Activated CD8-positive, alpha-beta memory T cell treated with anti-CD3 and anti-CD28 coated beads for 36 hours (primary cell): ENCODE measurements around the gene PCSK4. TPM values are rescaled to one million over a fixed set of nuclear protein-coding genes. Genes with fewer than 3 reads are reported as not detected.
"Not testable (repeated sequence)": the region's sequence is repeated elsewhere in the genome, so short reads cannot be mapped to it uniquely, and the experiment has no call there.

Source experiments
- CTCF ChIA-PET: fragments of 350-600 bp; sonication (Branson Sonifier 250); formaldehyde crosslinking; loops from one replicate; lab custom pipeline; 2021; ENCODE audit warnings: antibody characterized with exemption; lab: Charles Lee
- POLR2A ChIA-PET: fragments of 350-600 bp; sonication (Branson Sonifier 250); formaldehyde crosslinking; loops from one replicate; lab custom pipeline; 2021; ENCODE audit warnings: antibody characterized with exemption; lab: Charles Lee
- total RNA-seq, 2 experiments: library from RNA; stranded (reverse); gene quantifications; one replicate each; pipeline ENCODE4 v1.2.3, GENCODE V29; 2021

The PCSK4 gene
- total RNA-seq, 2 experiments from 2014 or later = 1.3 TPM

DNA sequence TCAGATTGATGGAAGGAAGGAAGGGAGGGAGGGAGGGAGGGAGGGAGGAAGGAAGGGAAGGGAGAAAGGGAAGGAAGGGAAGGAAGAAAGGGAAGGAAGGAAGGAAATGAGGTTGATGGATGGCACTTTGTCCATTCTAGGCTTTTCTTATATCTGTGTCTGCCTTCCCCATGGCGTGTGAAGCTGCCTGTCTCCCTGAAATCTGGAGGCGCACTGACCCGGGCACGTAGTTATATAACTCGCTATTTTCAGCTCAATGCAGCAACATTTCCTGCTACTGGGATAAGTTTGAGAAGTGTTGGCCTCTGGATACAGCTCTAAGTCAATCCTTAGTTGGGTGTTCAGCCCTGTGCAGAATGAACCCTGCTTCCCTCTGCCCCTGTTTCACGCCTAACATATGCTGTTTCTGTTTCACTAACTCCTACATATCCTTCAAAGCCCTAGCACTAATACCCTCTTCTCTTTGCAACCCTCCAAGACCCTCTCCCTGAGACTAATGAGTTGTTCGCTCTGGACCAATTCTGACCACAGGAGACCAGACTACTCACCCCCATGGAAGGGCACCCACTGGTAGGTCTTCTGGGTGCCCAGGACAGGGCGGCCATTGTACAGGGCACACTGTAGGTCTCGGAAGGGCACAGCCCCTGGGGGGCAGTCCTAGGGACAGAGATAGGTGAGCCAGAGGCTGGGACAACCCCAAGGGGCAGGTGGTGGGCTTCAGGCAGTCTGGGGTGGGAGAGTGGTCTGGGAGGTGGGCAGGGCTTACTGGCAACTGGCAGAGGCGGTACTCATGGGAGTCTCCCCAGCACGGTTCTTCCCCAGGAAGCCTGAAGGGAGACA is 19.7 kb upstream of the PCSK4 start:
- ChIA-PET CTCF (interaction anchor here (0.9 to 1.2 kb wide), 2 partner anchors 39 to 64 kb away, joined by 3 read pairs; no protein-coding TSS in a partner anchor), POLR2A (interaction anchor here (0.5 kb wide), 1 partner anchor 9 kb away, joined by 6 read pairs; no protein-coding TSS in a partner anchor)

DNA sequence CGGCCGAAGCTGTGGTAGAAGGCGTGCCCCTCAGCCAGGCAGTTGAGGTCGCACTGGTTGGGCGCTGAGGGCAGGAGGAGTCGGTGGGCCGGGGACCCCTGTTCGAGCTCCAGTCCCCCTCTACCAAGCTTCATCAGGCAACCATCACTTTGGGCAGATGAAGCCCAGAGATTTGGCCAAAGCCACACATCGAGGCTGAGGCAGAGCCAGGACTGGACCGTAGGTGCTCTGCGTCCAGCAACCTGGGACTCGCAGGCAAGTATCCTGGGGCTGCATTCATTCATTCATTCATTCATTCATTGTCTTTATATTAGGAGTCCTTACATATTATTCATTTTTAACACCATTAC is 18.3 kb upstream of the PCSK4 start:
- ChIA-PET CTCF (interaction anchor here (0.6 to 1.1 kb wide), 2 partner anchors 11 to 425 kb away, joined by 5 read pairs; no protein-coding TSS in a partner anchor), POLR2A (no interaction called here)

DNA sequence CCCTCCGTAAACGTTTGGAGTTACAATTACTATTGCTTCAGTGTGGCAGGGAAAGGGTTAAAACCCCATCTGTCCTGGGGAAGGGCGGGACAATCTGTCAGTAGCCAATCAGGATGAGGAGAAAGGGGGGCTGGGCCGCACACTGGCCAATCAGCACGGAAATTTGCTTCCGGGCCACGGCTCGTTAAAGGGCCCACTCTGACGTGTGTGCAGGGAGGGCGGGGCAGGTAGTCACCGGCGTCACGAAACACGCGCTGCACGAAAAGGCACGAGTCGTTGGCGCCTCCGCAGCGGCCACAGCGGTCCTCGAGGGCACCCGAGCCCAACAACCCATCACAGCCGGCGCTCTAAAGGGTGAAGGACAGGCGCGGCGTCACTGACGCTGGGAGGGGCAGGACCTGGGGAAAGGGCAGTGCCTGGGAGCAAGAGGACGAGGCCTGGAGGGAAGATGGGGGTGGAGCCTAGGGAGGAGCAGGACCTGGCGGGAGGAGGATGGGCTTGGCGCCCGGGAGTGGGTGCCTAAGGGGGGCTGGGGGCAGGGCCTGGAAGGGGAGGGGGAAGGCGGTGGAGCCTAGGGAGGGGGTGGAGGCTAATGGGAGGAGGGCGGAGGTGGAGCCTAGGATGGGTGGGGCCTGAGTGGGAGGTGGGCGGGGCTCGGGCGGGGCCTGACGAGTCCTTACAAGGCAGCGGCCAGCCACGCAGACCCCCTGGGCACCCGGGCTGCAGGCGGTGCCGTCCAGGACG is 17.8 kb upstream of the PCSK4 start:
- ChIA-PET CTCF (interaction anchor here (0.6 to 1.1 kb wide), 2 partner anchors 10 to 425 kb away, joined by 5 read pairs; no protein-coding TSS in a partner anchor), POLR2A (no interaction called here)

DNA sequence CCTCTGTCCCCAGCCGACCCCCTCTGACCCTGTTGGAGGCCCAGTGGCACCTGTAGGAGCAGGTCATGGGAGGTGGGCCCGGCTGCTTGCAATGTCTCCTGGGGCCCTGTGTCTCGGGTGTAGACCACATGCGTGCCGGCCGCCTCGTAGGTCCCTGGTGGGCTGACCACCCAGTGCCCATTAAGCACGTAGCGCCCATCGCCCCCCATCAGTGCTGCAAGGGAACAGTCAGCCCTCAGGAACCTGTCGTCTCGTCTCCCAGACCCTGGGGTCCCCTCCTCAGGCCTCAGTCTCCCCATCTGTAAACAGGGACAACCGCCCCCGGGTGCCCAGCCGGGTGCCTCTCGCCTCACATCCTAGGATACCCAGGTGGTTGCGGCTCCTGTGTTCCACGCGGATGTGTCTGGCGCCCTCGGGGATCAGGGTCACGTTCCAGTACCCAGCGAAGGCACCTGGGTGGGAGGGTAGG is 17.1 kb upstream of the PCSK4 start:
- ChIA-PET POLR2A (no interaction called here), CTCF (no interaction called here)

DNA sequence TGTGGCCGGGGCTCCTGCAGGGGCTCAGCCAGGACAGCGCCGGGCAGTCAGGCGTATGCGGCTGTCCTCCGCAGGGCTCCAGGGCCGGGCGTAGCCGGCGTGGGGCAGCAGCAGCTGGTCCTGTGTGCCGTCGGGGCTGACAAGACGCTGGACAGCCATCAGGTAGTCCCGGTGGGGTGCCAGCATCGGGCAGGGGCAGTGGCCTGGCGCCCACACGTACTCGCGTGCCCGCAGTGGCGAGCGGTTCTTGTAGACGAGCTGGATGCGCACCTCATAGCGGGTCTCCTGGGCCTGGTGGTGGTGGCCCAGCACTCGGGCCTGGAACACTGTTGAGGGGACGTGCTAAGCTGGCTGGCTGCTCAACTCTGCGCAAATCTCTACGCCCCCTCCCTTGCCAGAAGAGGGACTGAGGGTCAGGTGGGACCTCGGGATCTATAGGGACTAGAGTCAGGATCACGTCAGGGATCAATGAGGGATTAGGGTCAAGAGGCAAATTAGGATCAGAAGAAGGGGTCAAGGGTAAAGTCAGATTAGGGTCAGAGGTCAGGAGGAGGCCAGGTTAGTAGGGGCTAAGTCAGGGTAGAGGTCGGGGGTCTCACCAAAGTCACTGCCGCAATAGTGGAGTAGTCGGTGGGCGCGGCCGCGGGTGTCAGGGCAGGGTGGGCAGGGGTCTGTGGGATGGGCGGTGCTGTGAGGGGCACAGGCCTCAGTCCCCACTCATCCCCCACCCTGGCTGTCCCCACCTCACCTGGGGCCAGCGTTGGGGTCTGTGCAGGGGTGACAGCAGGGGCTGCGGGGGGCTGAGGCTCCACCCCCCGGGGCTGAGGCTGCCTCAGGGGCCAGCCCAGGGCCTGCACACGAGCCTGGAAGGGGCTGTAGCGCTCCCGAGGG is 16.1 kb upstream of the PCSK4 start:
- ChIA-PET POLR2A (no interaction called here), CTCF (interaction anchor here (0.6 kb wide), 1 partner anchor 61 kb away, joined by 3 read pairs; no protein-coding TSS in a partner anchor)

DNA sequence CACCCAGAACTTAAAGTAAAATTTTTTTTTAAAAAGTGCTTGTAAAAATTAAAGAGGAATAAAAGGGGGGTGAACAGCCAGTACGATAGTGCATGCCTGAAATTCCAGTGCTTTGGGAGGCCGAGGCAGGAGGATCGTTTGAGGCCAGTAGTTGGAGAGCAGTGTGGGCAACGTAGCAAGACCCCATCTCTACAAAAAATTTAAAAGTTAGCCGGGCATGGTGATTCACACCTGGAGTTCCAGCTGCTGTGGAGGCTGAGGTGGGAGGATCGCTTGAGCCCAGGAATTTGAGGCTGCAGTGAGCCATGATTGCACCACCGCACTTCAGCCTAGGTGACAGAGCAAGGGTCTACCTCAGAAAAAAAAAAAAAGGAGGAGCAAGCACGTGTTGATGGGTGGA is 14.9 kb upstream of the PCSK4 start:
- ChIA-PET CTCF (no interaction called here), POLR2A (no interaction called here)

DNA sequence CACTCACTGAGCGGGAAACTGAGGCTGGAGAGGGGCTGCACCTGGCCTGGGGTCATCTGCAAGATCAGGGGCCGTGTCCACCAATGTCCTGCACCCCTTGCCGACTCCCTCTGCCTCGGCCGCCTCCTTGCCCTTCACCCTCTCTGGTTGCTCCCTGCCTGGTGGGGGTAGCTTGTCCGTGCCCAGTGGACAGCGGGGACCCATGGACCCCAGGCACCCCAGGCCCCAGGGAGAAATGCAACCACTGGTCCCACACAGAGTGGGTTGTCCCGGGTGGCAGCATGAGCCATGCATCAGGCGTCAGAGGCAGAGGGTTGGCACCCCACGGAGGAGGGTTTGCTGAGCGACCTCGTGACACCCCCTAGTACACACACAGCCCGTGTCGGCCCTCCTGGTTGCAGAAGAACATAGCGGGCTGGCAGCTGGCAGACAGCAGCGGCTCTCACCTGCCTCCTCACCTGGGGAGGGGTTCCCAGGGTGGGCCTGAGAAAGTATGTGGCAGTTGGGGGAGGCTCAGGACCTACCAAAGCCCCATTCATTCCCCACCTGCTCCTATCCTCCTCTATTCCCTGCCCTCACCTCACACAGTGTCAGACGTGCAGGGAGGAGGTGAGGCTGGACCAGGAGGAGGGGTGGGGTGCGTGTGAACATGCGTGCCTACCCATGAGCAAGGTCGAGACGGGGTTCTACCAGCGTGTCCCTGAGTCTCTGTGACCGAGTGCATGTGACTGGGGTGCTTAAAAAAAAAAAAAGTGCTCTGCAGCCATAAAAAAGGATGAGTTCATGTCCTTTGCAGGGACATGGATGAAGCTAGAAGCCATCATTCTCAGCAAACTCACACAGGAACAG is 14.0 kb upstream of the PCSK4 start:
- POLR2A ChIA-PET = no interaction called here
- CTCF ChIA-PET = interaction anchor here (0.6 kb wide), 1 partner anchor 13 kb away, joined by 3 read pairs; no protein-coding TSS in a partner anchor

DNA sequence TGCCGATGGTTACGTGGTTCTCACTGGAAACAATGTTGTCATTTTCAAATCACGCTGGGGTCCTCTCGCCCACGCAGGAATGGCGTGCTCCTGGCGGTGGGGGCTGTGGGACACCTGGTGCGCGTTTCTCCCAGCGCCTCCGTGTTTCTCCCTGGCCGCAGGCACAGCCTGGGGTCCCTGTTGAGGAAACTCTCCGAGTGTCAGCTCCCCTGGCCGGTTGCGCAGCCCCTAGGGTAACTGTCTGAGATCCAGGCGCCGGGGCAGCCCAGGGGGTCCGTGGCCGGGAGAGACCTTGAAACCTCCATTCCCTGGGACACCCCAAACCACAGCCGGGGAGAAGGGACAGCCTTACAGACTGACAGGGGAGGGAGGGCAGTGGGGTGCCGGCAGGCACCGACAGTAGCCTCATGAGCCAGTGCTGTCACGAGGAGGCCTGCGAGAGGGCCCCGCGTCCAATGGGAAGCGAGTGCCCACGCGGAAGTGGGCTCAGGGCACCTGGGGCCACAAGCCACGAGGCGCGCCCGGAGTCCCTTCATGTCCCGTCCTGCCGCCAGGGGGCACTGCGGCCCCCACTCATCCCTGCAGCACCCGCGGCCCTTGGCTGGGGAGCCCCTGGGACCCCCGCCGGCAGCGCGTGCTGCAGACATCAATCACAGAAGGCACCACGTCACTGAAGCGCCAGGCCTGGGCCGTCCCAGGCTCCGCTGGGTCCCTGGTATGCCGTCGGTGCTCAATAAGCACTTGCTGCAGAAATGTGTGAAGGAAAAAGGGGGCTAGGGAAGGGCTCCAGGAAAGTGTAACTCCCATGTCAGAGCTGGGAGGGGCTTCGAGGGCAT is 13.2 kb upstream of the PCSK4 start:
- CTCF ChIA-PET = no interaction called here

DNA sequence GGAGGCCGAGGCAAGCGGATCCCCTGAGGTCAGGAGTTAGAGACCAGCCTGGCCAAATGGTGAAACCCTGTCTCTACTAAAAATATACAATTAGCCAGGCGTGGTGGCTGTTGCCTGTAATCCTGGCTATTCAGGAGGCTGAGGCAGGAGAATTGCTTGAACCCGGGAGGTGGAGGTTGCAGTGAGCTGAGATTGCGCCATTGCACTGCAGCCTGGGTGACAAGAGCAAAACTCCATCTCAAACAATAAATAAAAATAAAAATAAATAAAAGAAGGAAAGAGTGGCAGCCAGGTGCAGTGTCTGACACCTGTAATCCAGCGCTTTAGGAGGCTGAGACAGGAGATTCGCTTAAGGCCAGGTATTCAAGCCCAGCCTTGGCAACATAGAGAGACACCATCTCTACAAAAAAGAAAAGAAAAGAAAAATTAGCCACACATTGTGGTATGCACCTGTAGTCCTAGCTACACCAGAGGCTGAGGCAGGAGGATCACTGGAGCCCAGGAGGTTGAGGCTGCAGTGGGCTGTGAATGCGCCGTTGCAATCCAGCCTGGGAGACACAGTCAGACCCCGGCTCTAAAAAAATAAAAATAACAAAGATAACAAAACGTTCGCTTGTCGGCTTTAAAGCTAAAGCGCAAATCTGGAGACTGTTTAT is 12.4 kb upstream of the PCSK4 start:
- ChIA-PET POLR2A (no interaction called here), CTCF (interaction anchor here (1.1 kb wide), 1 partner anchor 9 kb away, joined by 3 read pairs; no protein-coding TSS in a partner anchor)

More for the DNA sequence above, 13.2 kb upstream of the PCSK4 start:
- POLR2A ChIA-PET = no interaction called here

DNA sequence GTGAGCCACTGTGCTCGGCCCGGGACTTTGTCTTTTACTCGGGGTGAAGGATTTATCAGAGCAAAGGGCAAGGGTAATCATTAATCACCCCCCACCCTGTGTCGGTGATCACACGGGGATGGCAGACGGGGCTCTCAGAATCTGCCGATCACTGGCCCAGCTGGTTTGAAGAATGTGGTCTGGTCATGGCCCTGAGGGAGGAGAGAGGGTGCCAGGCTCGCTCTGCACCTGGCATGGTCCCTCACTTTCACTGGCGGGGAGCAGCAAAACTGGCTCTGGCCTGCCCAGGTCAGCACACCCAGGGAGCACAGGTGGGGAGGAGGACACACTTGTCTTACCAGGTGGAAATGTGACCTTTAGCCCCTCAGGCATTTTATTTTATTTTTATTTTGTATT is 11.0 kb upstream of the PCSK4 start:
- POLR2A ChIA-PET = no interaction called here
- CTCF ChIA-PET = interaction anchor here (0.8 kb wide), 1 partner anchor 13 kb away, joined by 3 read pairs; no protein-coding TSS in a partner anchor

DNA sequence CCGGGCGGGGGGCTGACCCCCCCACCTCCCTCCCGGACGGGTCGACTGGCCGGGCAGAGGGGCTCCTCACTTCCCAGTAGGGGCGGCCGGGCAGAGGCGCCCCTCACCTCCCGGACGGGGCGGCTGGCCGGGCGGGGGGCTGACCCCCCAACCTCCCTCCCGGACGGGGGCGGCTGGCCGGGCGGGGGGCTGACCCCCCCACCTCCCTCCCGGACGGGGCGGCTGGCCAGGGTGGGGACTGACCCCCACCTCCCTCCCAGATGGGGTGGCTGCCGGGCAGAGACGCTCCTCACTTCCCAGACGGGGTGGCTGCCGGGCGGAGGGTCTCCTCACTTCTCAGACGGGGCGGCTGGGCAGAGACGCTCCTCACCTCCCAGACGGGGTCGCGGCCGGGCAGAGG is 9.1 kb upstream of the PCSK4 start:
- POLR2A ChIA-PET, CTCF ChIA-PET: not testable (repeated sequence)

DNA sequence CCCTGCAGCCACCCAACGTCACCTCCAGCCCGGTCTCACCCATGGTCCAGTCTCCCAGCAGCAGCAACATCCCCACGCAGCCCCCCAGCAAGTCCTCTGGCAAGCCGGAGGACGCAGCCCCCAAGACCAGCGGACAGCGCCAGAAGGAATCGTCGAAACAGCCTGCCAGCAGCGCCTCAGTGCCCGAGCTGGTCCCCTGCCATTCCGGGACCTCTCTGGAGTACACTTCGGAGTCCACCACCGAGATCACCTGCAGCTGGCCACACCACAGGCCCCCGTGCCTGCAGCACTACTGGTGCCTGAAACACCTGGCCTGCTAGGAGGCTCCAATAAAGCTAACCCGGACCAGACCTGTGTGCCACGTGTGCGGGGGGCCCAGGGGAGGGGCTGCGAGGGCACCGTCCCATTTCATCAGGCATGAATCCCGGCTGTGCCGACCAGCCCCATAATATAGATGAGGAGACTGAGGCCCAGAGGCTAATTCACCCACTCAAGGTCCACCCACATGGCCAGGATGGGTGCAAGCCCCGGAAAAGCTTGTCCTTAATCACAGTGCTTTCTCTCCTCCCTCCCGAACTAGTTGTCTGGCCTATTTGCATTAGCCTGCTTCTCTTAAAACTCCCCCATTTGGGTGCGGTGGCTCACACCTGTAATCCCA is 7.6 kb upstream of the PCSK4 start:
- CTCF ChIA-PET = interaction anchor here (1.3 kb wide), 1 partner anchor 11 kb away, joined by 5 read pairs; no protein-coding TSS in a partner anchor

DNA sequence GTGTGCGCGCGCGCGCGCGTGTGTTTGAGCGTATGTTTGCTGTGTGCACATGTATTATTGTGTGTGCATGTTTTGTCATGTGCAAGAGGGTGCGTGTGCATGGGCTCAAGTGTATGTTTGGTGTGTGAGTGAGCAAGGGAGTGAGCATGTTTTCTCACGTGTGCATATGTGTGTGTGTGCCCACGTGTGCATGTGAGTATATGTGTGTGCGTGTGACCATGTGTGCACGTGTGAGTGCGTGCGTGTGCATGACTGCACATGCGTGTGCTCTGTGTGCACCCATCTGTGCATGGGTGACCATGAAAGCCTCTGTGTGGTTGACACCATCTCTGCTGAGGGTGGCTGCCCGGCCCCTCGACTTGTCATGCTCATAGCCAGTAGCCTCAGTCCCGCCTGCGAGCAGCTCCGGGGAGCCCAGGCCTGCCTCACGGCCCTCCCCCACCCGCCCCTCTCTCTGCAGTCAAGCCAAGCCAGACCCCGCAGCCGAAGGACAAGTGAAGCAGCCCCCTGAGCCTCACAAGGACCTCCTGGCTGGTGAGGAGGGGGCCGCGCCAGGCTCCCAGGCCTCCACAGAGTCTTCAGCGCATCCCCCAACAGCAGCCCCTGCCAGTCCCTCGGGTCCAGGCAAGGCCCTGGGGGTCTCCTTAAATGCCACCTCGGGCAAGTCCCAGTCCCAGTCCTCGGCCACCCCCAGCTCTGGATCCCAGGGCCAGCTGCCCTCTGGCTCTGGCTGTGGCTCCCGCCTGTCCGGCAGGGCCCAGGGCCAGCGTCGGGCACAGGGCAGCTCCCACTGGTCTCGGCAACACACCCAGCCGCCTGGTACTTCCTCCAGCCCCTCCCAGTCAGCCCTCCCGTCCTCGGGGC is 6.8 kb upstream of the PCSK4 start:
- ChIA-PET CTCF (interaction anchor here (1.3 kb wide), 1 partner anchor 12 kb away, joined by 5 read pairs; no protein-coding TSS in a partner anchor), POLR2A (no interaction called here)

More for the DNA sequence above, 7.6 kb upstream of the PCSK4 start:
- POLR2A ChIA-PET = no interaction called here

DNA sequence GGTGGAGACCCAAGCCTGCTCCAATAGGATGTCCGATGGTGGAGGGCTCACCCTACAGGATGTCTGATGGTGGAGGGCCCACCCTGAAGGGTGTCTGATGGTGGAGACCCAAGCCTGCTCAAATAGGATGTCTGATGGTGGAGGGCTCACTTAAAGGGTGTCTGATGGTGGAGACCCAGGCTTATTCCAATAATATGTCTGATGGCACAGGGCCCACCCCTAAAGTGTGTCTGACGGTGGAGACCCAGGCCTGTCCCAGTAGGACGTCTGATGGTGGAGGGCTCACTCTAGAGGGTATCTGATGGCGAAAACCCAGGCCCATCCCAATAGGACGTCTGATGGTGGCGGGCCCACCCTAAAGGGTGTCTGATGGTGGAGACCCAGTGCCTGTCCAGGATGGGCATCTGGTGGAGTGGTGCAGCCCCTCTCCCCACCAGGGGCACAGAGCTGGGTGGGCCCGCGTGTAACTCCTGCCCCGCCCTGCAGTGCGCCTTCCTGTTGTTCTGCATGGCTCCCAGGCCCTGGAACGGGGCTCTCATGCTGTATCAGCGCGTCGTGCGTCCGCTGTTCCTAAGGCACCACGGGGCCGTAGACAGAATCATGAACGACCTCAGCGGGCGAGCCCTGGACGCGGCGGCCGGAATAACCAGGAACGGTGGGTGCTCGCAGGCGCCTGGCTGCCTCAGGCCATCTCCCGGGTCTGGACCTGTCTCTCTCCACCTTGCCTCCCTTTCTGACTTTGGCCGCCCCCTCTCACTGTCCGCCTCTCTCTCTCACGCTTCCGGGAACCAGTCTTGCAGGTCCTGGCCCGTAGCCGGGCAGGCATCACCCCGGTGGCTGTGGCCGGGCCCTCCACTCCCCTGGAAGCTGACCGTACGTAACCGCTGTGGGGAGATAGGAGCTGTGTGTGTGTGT is 5.9 kb upstream of the PCSK4 start:
- ChIA-PET POLR2A (interaction anchor here (0.5 kb wide), 1 partner anchor 23 kb away, joined by 6 read pairs; no protein-coding TSS in a partner anchor), CTCF (no interaction called here)
